ENCODE data around the gene CELA2B.

The CELA2B gene

GRCh38 chr1:15524021-15524282 lies 48.0 kb downstream of the CELA2B start, which contains the start of gene CASP9:
Gene CASP9 (minus strand): TSS chr1:15524215. CDS start chr1:15524200, 15 bp downstream.
- no peak for DNase-seq (ENCODE audit: low read depth in 3 of 3, low spot score in 1 of 3)

- peak; percentile 99 to 100 (median 100) for DNase-seq (ENCODE audit: low read depth in 3 of 3, low spot score in 1 of 3)
Measured at GRCh38 chr1:15524283-15525049, 48.6 kb downstream of the CELA2B start.

- DNase-seq (ENCODE audit: low read depth in 3 of 3, low spot score in 1 of 3) = no peak
Measured at GRCh38 chr1:15525050-15526020, 49.4 kb downstream of the CELA2B start.

GRCh38 chr1:15526021-15526489 lies 50.2 kb downstream of the CELA2B start:
- no peak for DNase-seq (ENCODE audit: low read depth in 3 of 3, low spot score in 1 of 3)

GRCh38 chr1:15526490-15527339 lies 50.8 kb downstream of the CELA2B start, which contains the start of gene DNAJC16:
Gene DNAJC16 (plus strand): TSS chr1:15526848. CDS start chr1:15529106, 2,258 bp downstream.
- peak; percentile 83 to 94 (median 92) for DNase-seq (ENCODE audit: low read depth in 3 of 3, low spot score in 1 of 3)

- DNase-seq (ENCODE audit: low read depth in 3 of 3, low spot score in 1 of 3) = no peak
Measured at GRCh38 chr1:15531003-15531402, 55.1 kb downstream of the CELA2B start.

GRCh38 chr1:15531682-15532081 lies 55.8 kb downstream of the CELA2B start:
- DNase-seq (ENCODE audit: low read depth in 3 of 3, low spot score in 1 of 3) = no peak

- DNase-seq (ENCODE audit: low read depth in 3 of 3, low spot score in 1 of 3) = no peak
Measured at GRCh38 chr1:15538771-15539170, 62.9 kb downstream of the CELA2B start.

GRCh38 chr1:15540186-15540585 lies 64.3 kb downstream of the CELA2B start:
- DNase-seq (ENCODE audit: low read depth in 3 of 3, low spot score in 1 of 3) = no peak

All from stimulated activated CD4-positive, alpha-beta T cell treated with anti-CD3 and anti-CD28 coated beads, TNF-alpha, amount 100 ng/mL, for 1 hour (primary cell).